ENCODE data around the gene MACC1.
A peak's percentile ranks its signal among the peaks of the same experiment; 100 is the strongest.
"Not testable (repeated sequence)": the region's sequence is repeated elsewhere in the genome, so short reads cannot be mapped to it uniquely, and the experiment has no call there.

Gene MACC1

GRCh38 chr7:20120611-20121168 is 96.5 kb downstream of the MACC1 start:
- H3K36me3 ChIP-seq (ENCODE audit: insufficient read depth, insufficient read length, low read length), result peaks cover 36% of the 10 kb centered on the region
- not testable (repeated sequence) for H3K27me3 ChIP-seq (ENCODE audit: insufficient read depth, insufficient read length); H3K4me1 ChIP-seq (ENCODE audit: insufficient read depth, insufficient read length)
- H3K9me3 ChIP-seq (ENCODE audit: insufficient read depth, low read length), result peaks cover 14% of the 10 kb centered on the region; the same call in 1 of the 2 replicates
- H3K4me3 ChIP-seq (ENCODE audit: insufficient read length, low read depth), result peak overlapping the region; percentile 81
- TF ChIP-seq YY1 (IDR thresholded peaks at IDR 0.05; ENCODE audit: insufficient read depth, insufficient read length), result peak; percentile 53
- peak; percentile 86 for DNase-seq (ENCODE audit: low read depth, low spot score)
- H3K9ac ChIP-seq (ENCODE audit: insufficient read length, low read depth), result peak overlapping the region; percentile 89

- no peak for DNase-seq (ENCODE audit: low read depth, low spot score)
- TF ChIP-seq ZNF274 (IDR thresholded peaks at IDR 0.05; ENCODE audit: low read depth, low read length) (no peak), YY1 (IDR thresholded peaks at IDR 0.05; ENCODE audit: insufficient read depth, insufficient read length) (no peak), SUZ12 (IDR thresholded peaks at IDR 0.05; ENCODE audit: extremely low read depth, insufficient read depth, insufficient read length) (no peak)
- Histone ChIP-seq H3K9me3 (ENCODE audit: insufficient read depth, low read length) (peaks cover 14% of the 10 kb centered on the region; the same call in 1 of the 2 replicates), H3K4me3 (ENCODE audit: insufficient read length, low read depth) (no peak overlapping the region), H3K4me1 (ENCODE audit: insufficient read depth, insufficient read length) (no peaks in the 10 kb centered on the region), H3K36me3 (ENCODE audit: insufficient read depth, insufficient read length, low read length) (peaks cover 38% of the 10 kb centered on the region), H3K27me3 (ENCODE audit: insufficient read depth, insufficient read length) (no peaks in the 10 kb centered on the region), H3K9ac (ENCODE audit: insufficient read length, low read depth) (no peak overlapping the region)
These were observed 100.3 kb downstream of the MACC1 start for GRCh38 chr7:20116869-20117268.

- H3K36me3 ChIP-seq (ENCODE audit: insufficient read depth, insufficient read length, low read length), result peaks cover 43% of the 10 kb centered on the region
- TF ChIP-seq YY1 (IDR thresholded peaks at IDR 0.05; ENCODE audit: insufficient read depth, insufficient read length) (no peak), ZNF274 (IDR thresholded peaks at IDR 0.05; ENCODE audit: low read depth, low read length) (no peak), SUZ12 (IDR thresholded peaks at IDR 0.05; ENCODE audit: extremely low read depth, insufficient read depth, insufficient read length) (no peak)
- DNase-seq (ENCODE audit: low read depth, low spot score), result no peak
These were observed 102.7 kb downstream of the MACC1 start for GRCh38 chr7:20114468-20114867.

GRCh38 chr7:20113427-20114027 is 103.7 kb downstream of the MACC1 start:
- DNase-seq (ENCODE audit: low read depth, low spot score), result no peak
- H3K4me3 ChIP-seq (ENCODE audit: insufficient read length, low read depth), result no peak overlapping the region
- H3K9me3 ChIP-seq (ENCODE audit: insufficient read depth, low read length), result peaks cover 6% of the 10 kb centered on the region; the same call in 1 of the 2 replicates
- no peaks in the 10 kb centered on the region for H3K4me1 ChIP-seq (ENCODE audit: insufficient read depth, insufficient read length)
- no peak overlapping the region for H3K9ac ChIP-seq (ENCODE audit: insufficient read length, low read depth)
- TF ChIP-seq SUZ12 (IDR thresholded peaks at IDR 0.05; ENCODE audit: extremely low read depth, insufficient read depth, insufficient read length), result no peak
- TF ChIP-seq YY1 (IDR thresholded peaks at IDR 0.05; ENCODE audit: insufficient read depth, insufficient read length), result no peak
- no peak for TF ChIP-seq ZNF274 (IDR thresholded peaks at IDR 0.05; ENCODE audit: low read depth, low read length)
- no peaks in the 10 kb centered on the region for H3K27me3 ChIP-seq (ENCODE audit: insufficient read depth, insufficient read length)
- peaks cover 34% of the 10 kb centered on the region for H3K36me3 ChIP-seq (ENCODE audit: insufficient read depth, insufficient read length, low read length)

More at GRCh38 chr7:20114468-20114867, 102.7 kb downstream of the MACC1 start:
- Histone ChIP-seq H3K4me3 (ENCODE audit: insufficient read length, low read depth) (no peak overlapping the region), H3K4me1 (ENCODE audit: insufficient read depth, insufficient read length) (no peaks in the 10 kb centered on the region), H3K9me3 (ENCODE audit: insufficient read depth, low read length) (peaks cover 14% of the 10 kb centered on the region; the same call in 1 of the 2 replicates), H3K27me3 (ENCODE audit: insufficient read depth, insufficient read length) (no peaks in the 10 kb centered on the region), H3K9ac (ENCODE audit: insufficient read length, low read depth) (no peak overlapping the region)

- no peak for DNase-seq (ENCODE audit: low read depth, low spot score)
- TF ChIP-seq ZNF274 (IDR thresholded peaks at IDR 0.05; ENCODE audit: low read depth, low read length) (no peak), YY1 (IDR thresholded peaks at IDR 0.05; ENCODE audit: insufficient read depth, insufficient read length) (no peak), SUZ12 (IDR thresholded peaks at IDR 0.05; ENCODE audit: extremely low read depth, insufficient read depth, insufficient read length) (no peak)
- Histone ChIP-seq H3K9me3 (ENCODE audit: insufficient read depth, low read length) (no peaks in the 10 kb centered on the region), H3K4me1 (ENCODE audit: insufficient read depth, insufficient read length) (no peaks in the 10 kb centered on the region), H3K27me3 (ENCODE audit: insufficient read depth, insufficient read length) (no peaks in the 10 kb centered on the region), H3K4me3 (ENCODE audit: insufficient read length, low read depth) (no peak overlapping the region), H3K36me3 (ENCODE audit: insufficient read depth, insufficient read length, low read length) (peaks cover 26% of the 10 kb centered on the region), H3K9ac (ENCODE audit: insufficient read length, low read depth) (no peak overlapping the region)
These were observed 104.5 kb downstream of the MACC1 start for GRCh38 chr7:20112696-20113095.

GRCh38 chr7:20111821-20112542 is 105.2 kb downstream of the MACC1 start:
- DNase-seq (ENCODE audit: low read depth, low spot score), result no peak
- TF ChIP-seq SUZ12 (IDR thresholded peaks at IDR 0.05; ENCODE audit: extremely low read depth, insufficient read depth, insufficient read length), result no peak
- no peak for TF ChIP-seq ZNF274 (IDR thresholded peaks at IDR 0.05; ENCODE audit: low read depth, low read length)
- no peak for TF ChIP-seq YY1 (IDR thresholded peaks at IDR 0.05; ENCODE audit: insufficient read depth, insufficient read length)
- Histone ChIP-seq H3K4me1 (ENCODE audit: insufficient read depth, insufficient read length) (no peaks in the 10 kb centered on the region), H3K9ac (ENCODE audit: insufficient read length, low read depth) (no peak overlapping the region), H3K36me3 (ENCODE audit: insufficient read depth, insufficient read length, low read length) (peaks cover 25% of the 10 kb centered on the region), H3K4me3 (ENCODE audit: insufficient read length, low read depth) (no peak overlapping the region), H3K27me3 (ENCODE audit: insufficient read depth, insufficient read length) (no peaks in the 10 kb centered on the region), H3K9me3 (ENCODE audit: insufficient read depth, low read length) (no peaks in the 10 kb centered on the region)

GRCh38 chr7:20107582-20107981 is 109.6 kb downstream of the MACC1 start:
- H3K36me3 ChIP-seq (ENCODE audit: insufficient read depth, insufficient read length, low read length), result peaks cover 42% of the 10 kb centered on the region
- DNase-seq (ENCODE audit: low read depth, low spot score), result no peak
- H3K27me3 ChIP-seq (ENCODE audit: insufficient read depth, insufficient read length), result no peaks in the 10 kb centered on the region
- no peaks in the 10 kb centered on the region for H3K9me3 ChIP-seq (ENCODE audit: insufficient read depth, low read length)
- H3K9ac ChIP-seq (ENCODE audit: insufficient read length, low read depth), result no peak overlapping the region
- no peak overlapping the region for H3K4me3 ChIP-seq (ENCODE audit: insufficient read length, low read depth)
- TF ChIP-seq ZNF274 (IDR thresholded peaks at IDR 0.05; ENCODE audit: low read depth, low read length) (no peak), YY1 (IDR thresholded peaks at IDR 0.05; ENCODE audit: insufficient read depth, insufficient read length) (no peak), SUZ12 (IDR thresholded peaks at IDR 0.05; ENCODE audit: extremely low read depth, insufficient read depth, insufficient read length) (no peak)
- no peaks in the 10 kb centered on the region for H3K4me1 ChIP-seq (ENCODE audit: insufficient read depth, insufficient read length)

Measured in NT2/D1 (cell line).